ENCODE measurements around the gene VSIG2.

Gene VSIG2

DNA sequence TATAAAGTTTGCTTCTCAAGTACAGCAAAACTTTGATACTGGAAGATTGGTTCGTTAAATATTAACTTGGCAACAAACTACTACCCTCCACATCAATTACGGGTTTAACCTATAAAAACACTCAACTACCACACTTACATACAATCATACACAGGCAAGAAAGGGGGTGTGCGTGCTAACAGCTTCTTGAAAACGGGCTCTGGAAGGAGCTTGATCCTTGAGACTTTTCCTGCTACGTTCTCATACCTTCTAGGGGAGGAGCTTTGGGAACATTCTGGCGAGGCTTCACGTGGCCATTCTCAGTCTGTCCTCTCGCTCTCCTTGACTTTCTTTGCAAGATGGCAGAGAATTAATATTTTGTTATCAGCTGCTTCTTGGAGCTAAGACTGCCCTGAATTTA is 16.9 kb upstream of the VSIG2 start:
- peaks cover 6% of the 10 kb centered on the region for H3K27me3 Mint-ChIP-seq (ENCODE audit: low read depth)
- H3K36me3 Mint-ChIP-seq (ENCODE audit: low read depth): peaks cover 60% of the 10 kb centered on the region
- TF ChIP-seq, protein P1, sequence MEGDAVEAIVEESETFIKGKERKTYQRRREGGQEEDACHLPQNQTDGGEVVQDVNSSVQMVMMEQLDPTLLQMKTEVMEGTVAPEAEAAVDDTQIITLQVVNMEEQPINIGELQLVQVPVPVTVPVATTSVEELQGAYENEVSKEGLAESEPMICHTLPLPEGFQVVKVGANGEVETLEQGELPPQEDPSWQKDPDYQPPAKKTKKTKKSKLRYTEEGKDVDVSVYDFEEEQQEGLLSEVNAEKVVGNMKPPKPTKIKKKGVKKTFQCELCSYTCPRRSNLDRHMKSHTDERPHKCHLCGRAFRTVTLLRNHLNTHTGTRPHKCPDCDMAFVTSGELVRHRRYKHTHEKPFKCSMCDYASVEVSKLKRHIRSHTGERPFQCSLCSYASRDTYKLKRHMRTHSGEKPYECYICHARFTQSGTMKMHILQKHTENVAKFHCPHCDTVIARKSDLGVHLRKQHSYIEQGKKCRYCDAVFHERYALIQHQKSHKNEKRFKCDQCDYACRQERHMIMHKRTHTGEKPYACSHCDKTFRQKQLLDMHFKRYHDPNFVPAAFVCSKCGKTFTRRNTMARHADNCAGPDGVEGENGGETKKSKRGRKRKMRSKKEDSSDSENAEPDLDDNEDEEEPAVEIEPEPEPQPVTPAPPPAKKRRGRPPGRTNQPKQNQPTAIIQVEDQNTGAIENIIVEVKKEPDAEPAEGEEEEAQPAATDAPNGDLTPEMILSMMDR (IDR thresholded peaks at IDR 0.05; ENCODE audit: unreplicated experiment in 3 of 3): no peak
- no peak overlapping the region for H3K4me3 Mint-ChIP-seq
- peaks cover 15% of the 10 kb centered on the region for H3K4me1 Mint-ChIP-seq
- no peaks in the 10 kb centered on the region for H3K9me3 Mint-ChIP-seq
- H3K27ac Mint-ChIP-seq: peak overlapping the region in 2 of 3 experiments; percentile 17 to 57

- Mint-ChIP-seq H3K27ac (peak overlapping the region in 1 of 3 experiments; percentile 55), H3K27me3 (ENCODE audit: low read depth) (peaks cover 31% of the 10 kb centered on the region), H3K9me3 (no peaks in the 10 kb centered on the region), H3K4me3 (no peak overlapping the region), H3K36me3 (ENCODE audit: low read depth) (peaks cover 40% of the 10 kb centered on the region), H3K4me1 (peaks cover 26% of the 10 kb centered on the region)
- TF ChIP-seq, protein P1 (IDR thresholded peaks at IDR 0.05; ENCODE audit: unreplicated experiment in 3 of 3): no peak
These were observed 14.1 kb upstream of the VSIG2 start for GRCh38 chr11:124766156-124766555.

DNA sequence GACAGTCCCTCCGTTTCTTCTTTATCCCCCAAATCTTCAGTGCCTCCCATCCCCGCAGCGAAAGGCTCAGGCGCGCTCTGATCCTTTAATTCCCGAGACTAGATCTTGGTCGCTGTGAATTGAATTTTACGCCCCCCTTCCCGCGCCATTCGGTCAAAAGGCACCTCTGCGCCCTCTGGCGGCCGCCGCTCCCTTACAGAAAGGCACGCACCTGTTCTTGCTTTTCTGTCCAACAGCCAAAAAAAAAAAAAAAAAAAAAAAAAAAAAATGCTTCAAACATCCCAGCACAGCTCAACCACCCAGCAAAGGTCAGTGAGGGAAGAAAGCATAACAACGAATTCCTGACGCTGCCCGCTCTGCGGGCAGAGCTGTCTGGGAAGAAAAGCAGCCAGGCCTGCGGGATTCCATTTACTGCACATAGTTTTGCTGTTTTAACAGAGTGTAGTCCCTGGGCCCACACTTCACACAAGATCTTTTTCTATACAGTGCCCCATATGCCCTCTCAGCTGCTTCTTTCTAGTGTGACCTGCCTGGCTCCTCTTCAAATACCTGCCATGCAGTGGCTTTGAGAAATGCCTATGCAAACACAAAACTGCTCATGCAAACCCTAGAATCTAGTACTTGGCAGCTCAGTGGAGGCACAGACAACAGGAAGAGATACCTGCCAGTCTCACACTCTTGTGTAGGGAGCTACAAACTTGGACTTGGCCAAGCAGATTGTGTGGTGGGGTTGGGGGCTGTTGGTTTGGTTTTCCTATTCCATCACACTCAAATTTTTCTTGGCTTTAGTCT is 11.3 kb upstream of the VSIG2 start:
- peak overlapping the region; percentile 81 to 89 (median 86) for H3K4me3 Mint-ChIP-seq
- H3K27ac Mint-ChIP-seq: peak overlapping the region; percentile 79 to 91 (median 84)
- no peaks in the 10 kb centered on the region for H3K9me3 Mint-ChIP-seq
- peaks cover 19% of the 10 kb centered on the region for H3K36me3 Mint-ChIP-seq (ENCODE audit: low read depth)
- peaks cover 59% of the 10 kb centered on the region for H3K27me3 Mint-ChIP-seq (ENCODE audit: low read depth)
- TF ChIP-seq, protein P1 (IDR thresholded peaks at IDR 0.05; ENCODE audit: unreplicated experiment in 3 of 3): peak; percentile 75 to 84 (median 77)
- peaks cover 46% of the 10 kb centered on the region for H3K4me1 Mint-ChIP-seq

DNA sequence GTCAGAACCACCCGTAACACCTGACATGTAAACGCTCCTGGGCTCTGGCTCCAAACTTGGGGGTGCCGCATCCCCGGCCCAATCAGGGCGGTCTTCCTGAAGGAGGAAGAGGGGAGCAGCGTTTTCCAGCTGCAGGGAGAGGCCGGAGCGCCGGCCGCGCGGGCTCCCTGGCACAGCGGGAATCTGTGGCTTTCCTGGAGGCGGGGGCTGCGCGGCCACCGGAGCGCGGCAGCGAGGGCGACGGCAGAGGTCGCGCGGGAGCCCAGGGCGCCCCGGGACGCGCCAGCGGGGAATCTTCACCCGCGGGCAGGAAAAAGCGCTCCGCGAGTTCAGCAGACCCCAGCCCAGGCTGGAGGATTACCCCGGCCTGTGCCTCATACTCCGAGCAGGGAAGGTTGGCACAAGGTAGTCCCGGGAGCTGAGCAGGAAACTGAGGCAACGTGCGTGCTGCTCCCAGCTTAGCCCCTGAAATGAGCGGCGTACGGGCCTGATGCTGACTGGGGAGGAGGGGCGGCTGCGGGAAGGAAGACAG is 10.6 kb upstream of the VSIG2 start:
- Mint-ChIP-seq H3K4me3 (peak overlapping the region; percentile 81 to 89 (median 86)), H3K27ac (peak overlapping the region in 2 of 3 experiments; percentile 84 to 91), H3K36me3 (ENCODE audit: low read depth) (peaks cover 15% of the 10 kb centered on the region), H3K27me3 (ENCODE audit: low read depth) (peaks cover 65% of the 10 kb centered on the region), H3K4me1 (peaks cover 47% of the 10 kb centered on the region), H3K9me3 (no peaks in the 10 kb centered on the region)
- TF ChIP-seq, protein P1 (IDR thresholded peaks at IDR 0.05; ENCODE audit: unreplicated experiment in 3 of 3): no peak

GRCh38 chr11:124762105-124762623 is 10.1 kb upstream of the VSIG2 start, which contains the start of gene ESAM:
ESAM (minus strand) TSS chr11:124762290; CDS start chr11:124762154, 136 bp downstream.
- Mint-ChIP-seq H3K27ac (peak within 1 kb of the TSS; percentile 79 to 91 (median 84)), H3K36me3 (ENCODE audit: low read depth) (peaks cover 14% of the 10 kb centered on the region), H3K27me3 (ENCODE audit: low read depth) (peaks cover 71% of the 10 kb centered on the region), H3K9me3 (no peaks in the 10 kb centered on the region), H3K4me3 (peak within 1 kb of the TSS; percentile 81 to 89 (median 86)), H3K4me1 (peaks cover 47% of the 10 kb centered on the region)
- TF ChIP-seq, protein P1 (IDR thresholded peaks at IDR 0.05; ENCODE audit: unreplicated experiment in 3 of 3): no peak

All from nephron (organoid).